ENCODE data around the gene CLEC16A.

- TF ChIP-seq, protein P1, sequence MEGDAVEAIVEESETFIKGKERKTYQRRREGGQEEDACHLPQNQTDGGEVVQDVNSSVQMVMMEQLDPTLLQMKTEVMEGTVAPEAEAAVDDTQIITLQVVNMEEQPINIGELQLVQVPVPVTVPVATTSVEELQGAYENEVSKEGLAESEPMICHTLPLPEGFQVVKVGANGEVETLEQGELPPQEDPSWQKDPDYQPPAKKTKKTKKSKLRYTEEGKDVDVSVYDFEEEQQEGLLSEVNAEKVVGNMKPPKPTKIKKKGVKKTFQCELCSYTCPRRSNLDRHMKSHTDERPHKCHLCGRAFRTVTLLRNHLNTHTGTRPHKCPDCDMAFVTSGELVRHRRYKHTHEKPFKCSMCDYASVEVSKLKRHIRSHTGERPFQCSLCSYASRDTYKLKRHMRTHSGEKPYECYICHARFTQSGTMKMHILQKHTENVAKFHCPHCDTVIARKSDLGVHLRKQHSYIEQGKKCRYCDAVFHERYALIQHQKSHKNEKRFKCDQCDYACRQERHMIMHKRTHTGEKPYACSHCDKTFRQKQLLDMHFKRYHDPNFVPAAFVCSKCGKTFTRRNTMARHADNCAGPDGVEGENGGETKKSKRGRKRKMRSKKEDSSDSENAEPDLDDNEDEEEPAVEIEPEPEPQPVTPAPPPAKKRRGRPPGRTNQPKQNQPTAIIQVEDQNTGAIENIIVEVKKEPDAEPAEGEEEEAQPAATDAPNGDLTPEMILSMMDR (IDR thresholded peaks at IDR 0.05; ENCODE audit: low read depth, low read length, poor library complexity, severe bottlenecking) = no peak
- TF ChIP-seq EZH2phosphoT487 (IDR thresholded peaks at IDR 0.05; ENCODE audit: borderline replicate concordance, low read length) = no peak
Measured at GRCh38 chr16:10933865-10934264, 10.5 kb upstream of the CLEC16A start.
